Tibial artery (tissue), 4 donors: ENCODE results near the gene HNRNPA1.

Source experiments
- DNase-seq, 2 donors: peaks; one replicate each; pipeline ENCODE4 v3.0.0-alpha.2; 2019
- H3K27ac ChIP-seq, 2 donors: fragments of 200-600 bp; sonication (generic) in 1 of 2; 1 replicate in 1 of 2; 2 replicates in 1 of 2; pipeline ENCODE4 v1.5.1; 2018 to 2019; ENCODE audit warnings: mild to moderate bottlenecking in 1 of 2
- H3K27me3 ChIP-seq, 2 donors: fragments of 200-600 bp; sonication (generic) in 1 of 2; one replicate each; pipeline versions ENCODE4 v1.5.1 to v1.6.0; 2016 to 2019
- H3K36me3 ChIP-seq, 3 donors: fragments of 200-600 bp; sonication (generic) in 2 of 3; one replicate each; pipeline ENCODE4 v1.5.1; 2016 to 2019; ENCODE audit warnings: mild to moderate bottlenecking in 2 of 3
- H3K4me1 ChIP-seq, 4 donors: fragments of 200-600 bp; sonication (generic) in 2 of 4; 1 replicate in 3 of 4; 2 replicates in 1 of 4; pipeline ENCODE4 v1.5.1; 2016 to 2019
- H3K4me3 ChIP-seq, 2 donors: fragments of 200-600 bp; sonication (generic) in 1 of 2; 1 replicate in 1 of 2; 2 replicates in 1 of 2; pipeline ENCODE4 v1.5.1; 2018 to 2019; ENCODE audit warnings: mild to moderate bottlenecking in 2 of 2
- H3K9me3 ChIP-seq, 3 donors: fragments of 200-600 bp; sonication (generic) in 1 of 3; one replicate each; pipeline ENCODE4 v1.5.1; 2016 to 2019
- CTCF ChIP-seq, 2 experiments: fragments of 200-600 bp in 1 of 2; fragments of 450-650 bp in 1 of 2; IDR thresholded peaks; one replicate each; pipeline ENCODE4 v1.5.1; 2017 to 2019; ENCODE audit warnings: antibody characterized with exemption in 2 of 2, mild to moderate bottlenecking in 1 of 2, moderate library complexity in 1 of 2
- intact Hi-C: fragments of 100-400 bp; cut with DNase I; formaldehyde crosslinking; loops from one replicate; pipeline ENCODE4 v1.15.0; 2023; ENCODE audit warnings: low total_unique reads

HNRNPA1 gene

GRCh38 chr12:54331461-54331860 lies 50.9 kb downstream of the HNRNPA1 start:
- Histone ChIP-seq H3K27me3 (no peaks in the 10 kb centered on the region), H3K36me3 (peaks cover 0 to 5% (median 0%) of the 10 kb centered on the region in 3 donors), H3K27ac (no peak overlapping the region), H3K4me3 (no peak overlapping the region), H3K4me1 (peaks cover 0 to 49% (median 21%) of the 10 kb centered on the region in 4 donors), H3K9me3 (no peaks in the 10 kb centered on the region)
- TF ChIP-seq CTCF (IDR thresholded peaks at IDR 0.05), result no peak
- no peak for DNase-seq
- intact Hi-C loops, result loop anchor here (10.0 kb wide), 1 partner anchor 867 kb away; no protein-coding TSS in a partner anchor

- H3K9me3 ChIP-seq, result no peaks in the 10 kb centered on the region
- no peak for DNase-seq
- H3K4me3 ChIP-seq, result no peak overlapping the region
- peaks cover 0 to 52% (median 22%) of the 10 kb centered on the region in 4 donors for H3K4me1 ChIP-seq
- H3K27ac ChIP-seq, result no peak overlapping the region
- peaks cover 0 to 5% (median 0%) of the 10 kb centered on the region in 3 donors for H3K36me3 ChIP-seq
- no peak for TF ChIP-seq CTCF (IDR thresholded peaks at IDR 0.05)
- intact Hi-C loops, result loop anchor here (10.0 kb wide), 1 partner anchor 869 kb away; no protein-coding TSS in a partner anchor
- no peaks in the 10 kb centered on the region for H3K27me3 ChIP-seq
These were observed 53.0 kb downstream of the HNRNPA1 start for GRCh38 chr12:54333420-54334034.
